ENCODE results near the gene AHCY. TPM values are rescaled to one million over a fixed set of nuclear protein-coding genes. Genes with fewer than 3 reads are reported as not detected.
"Not testable (repeated sequence)": the region's sequence is repeated elsewhere in the genome, so short reads cannot be mapped to it uniquely, and the experiment has no call there.

Gene AHCY
- polyA plus RNA-seq, 1 experiment = 247 TPM

GRCh38 chr20:34242879-34243278, 60.3 kb downstream of the AHCY start:
- CTCF ChIA-PET = no interaction called here

GRCh38 chr20:34242015-34242414, 61.1 kb downstream of the AHCY start:
- POLR2A ChIA-PET; H3K4me3 ChIP-seq (ENCODE audit: low read depth, low read length); H3K36me3 ChIP-seq (ENCODE audit: control insufficient read depth, insufficient read depth, low read length); DNase-seq (ENCODE audit: low read depth); H3K27me3 ChIP-seq (ENCODE audit: control insufficient read depth, insufficient read depth, low read length): not testable (repeated sequence)
- CTCF ChIA-PET = interaction anchor here (0.7 to 1.4 kb wide), 2 partner anchors 16 to 449 kb away, joined by 3 to 4 read pairs; no protein-coding TSS in a partner anchor

More at GRCh38 chr20:34242879-34243278, 60.3 kb downstream of the AHCY start:
- no peak for DNase-seq (ENCODE audit: low read depth)
- H3K4me3 ChIP-seq (ENCODE audit: low read depth, low read length) = no peak overlapping the region
- TF ChIP-seq CTCF (IDR thresholded peaks at IDR 0.05; ENCODE audit: insufficient read depth, low read depth, low read length) = no peak
- POLR2A ChIA-PET = no interaction called here
- no peaks in the 10 kb centered on the region for H3K36me3 ChIP-seq (ENCODE audit: control insufficient read depth, insufficient read depth, low read length)
- peaks cover 2% of the 10 kb centered on the region; the same call in 1 of the 2 replicates for H3K27me3 ChIP-seq (ENCODE audit: control insufficient read depth, insufficient read depth, low read length)

GRCh38 chr20:34240693-34241615, 62.2 kb downstream of the AHCY start, which contains the start of gene ASIP:
Gene ASIP (plus strand): TSS chr20:34241423. CDS start chr20:34260375, 18,952 bp downstream.
- no peak within 1 kb of the TSS for H3K4me3 ChIP-seq (ENCODE audit: low read depth, low read length)
- peaks cover 2% of the 10 kb centered on the region; the same call in 1 of the 2 replicates for H3K27me3 ChIP-seq (ENCODE audit: control insufficient read depth, insufficient read depth, low read length)
- POLR2A ChIA-PET = no interaction called here
- CTCF ChIA-PET = interaction anchor here (1.0 to 1.4 kb wide), 3 partner anchors 15 to 71 kb away, joined by 3 to 4 read pairs (median 4); no protein-coding TSS in a partner anchor
- H3K36me3 ChIP-seq (ENCODE audit: control insufficient read depth, insufficient read depth, low read length) = no peaks in the 10 kb centered on the region
- DNase-seq (ENCODE audit: low read depth) = no peak
- TF ChIP-seq CTCF (IDR thresholded peaks at IDR 0.05; ENCODE audit: insufficient read depth, low read depth, low read length) = no peak

- ChIA-PET CTCF (interaction anchor here (0.8 to 1.4 kb wide), 2 partner anchors 17 to 232 kb away, joined by 3 to 4 read pairs; no protein-coding TSS in a partner anchor), POLR2A (no interaction called here)
- DNase-seq (ENCODE audit: low read depth) = no peak
- H3K4me3 ChIP-seq (ENCODE audit: low read depth, low read length) = no peak overlapping the region
- peaks cover 2% of the 10 kb centered on the region; the same call in 1 of the 2 replicates for H3K27me3 ChIP-seq (ENCODE audit: control insufficient read depth, insufficient read depth, low read length)
- TF ChIP-seq CTCF (IDR thresholded peaks at IDR 0.05; ENCODE audit: insufficient read depth, low read depth, low read length) = no peak
- no peaks in the 10 kb centered on the region for H3K36me3 ChIP-seq (ENCODE audit: control insufficient read depth, insufficient read depth, low read length)
Measured at GRCh38 chr20:34240121-34240520, 63.0 kb downstream of the AHCY start.

- TF ChIP-seq CTCF (IDR thresholded peaks at IDR 0.05; ENCODE audit: insufficient read depth, low read depth, low read length) = no peak
- POLR2A ChIA-PET = no interaction called here
- Histone ChIP-seq H3K4me3 (ENCODE audit: low read depth, low read length) (no peak overlapping the region), H3K36me3 (ENCODE audit: control insufficient read depth, insufficient read depth, low read length) (no peaks in the 10 kb centered on the region), H3K27me3 (ENCODE audit: control insufficient read depth, insufficient read depth, low read length) (peaks cover 2% of the 10 kb centered on the region; the same call in 1 of the 2 replicates)
- no peak for DNase-seq (ENCODE audit: low read depth)
- CTCF ChIA-PET = no interaction called here
Measured at GRCh38 chr20:34237942-34238341, 65.2 kb downstream of the AHCY start.
